ENCODE measurements around the gene SEMA3F. TPM values are rescaled to one million over a fixed set of nuclear protein-coding genes. Genes with fewer than 3 reads are reported as not detected.
A peak's percentile ranks its signal among the peaks of the same experiment; 100 is the strongest.

Gene SEMA3F
- total and polyA plus RNA-seq, 2 donors (not counting 1 experiment from before 2014, with no cell fraction given): 5.1 to 9.7 TPM

DNA sequence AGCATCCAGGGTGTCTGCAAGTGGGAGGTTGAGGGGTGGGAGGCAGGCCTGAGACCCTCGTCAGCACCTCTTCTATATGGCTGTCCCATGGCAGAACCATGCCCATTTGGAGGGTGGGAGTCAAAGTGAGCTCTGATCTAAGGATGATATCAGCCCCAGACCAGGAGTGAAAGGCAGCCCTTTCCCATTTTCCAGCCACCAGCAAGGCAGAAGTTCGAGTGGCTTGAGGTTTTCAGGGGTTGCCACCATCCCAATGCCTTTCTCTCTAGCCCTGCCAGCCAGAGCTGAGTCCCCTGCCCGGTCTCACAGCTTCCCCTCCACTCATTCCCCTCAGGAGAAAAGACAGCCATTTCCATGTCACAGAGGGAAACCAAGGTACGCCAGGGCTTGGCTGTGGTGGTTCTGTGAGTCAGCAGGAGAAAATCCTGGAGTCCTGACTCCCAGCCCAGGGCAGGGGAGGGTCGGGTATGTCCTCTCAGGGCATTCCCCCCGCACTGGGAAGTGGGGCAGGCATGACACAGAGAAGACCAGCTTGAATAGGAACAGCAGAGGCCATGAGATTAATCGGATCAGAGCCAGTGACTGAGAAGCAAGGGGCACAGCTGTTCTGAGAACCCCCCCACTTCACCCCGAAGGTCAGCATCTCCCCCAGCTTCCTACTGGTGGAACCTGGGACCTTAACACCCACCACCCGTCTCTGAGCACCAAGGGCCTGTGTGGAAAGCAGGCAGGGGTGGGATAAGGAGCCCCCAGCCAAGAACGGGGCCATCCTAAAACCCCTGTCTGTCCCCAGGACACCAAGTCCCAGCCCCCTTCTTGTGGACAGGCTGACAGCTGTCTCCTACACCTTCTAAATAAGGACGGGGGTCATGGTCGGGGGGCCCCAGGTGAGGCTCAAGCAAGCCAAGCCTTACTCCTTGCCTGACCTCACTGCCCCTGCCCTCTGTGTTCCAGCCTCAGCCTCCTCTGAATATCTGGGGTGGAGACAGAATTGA lies 49.0 kb downstream of the SEMA3F start:
- DNase-seq (ENCODE audit: low read depth in 2 of 2): no peak
- H3K36me3 ChIP-seq (ENCODE audit: control insufficient read depth, insufficient read depth, low read length): no peaks in the 10 kb centered on the region
- no peak overlapping the region for H2AFZ ChIP-seq (ENCODE audit: low read length)
- H4K20me1 ChIP-seq (ENCODE audit: control insufficient read depth, extremely low read depth, insufficient read depth, low read length): no peaks in the 10 kb centered on the region
- no peaks in the 10 kb centered on the region for H3K4me1 ChIP-seq (ENCODE audit: control insufficient read depth, extremely low read depth, insufficient read depth, low read length)
- no peak overlapping the region for H3K27ac ChIP-seq (ENCODE audit: insufficient read depth, low read length)
- no peak overlapping the region for H3K9ac ChIP-seq (ENCODE audit: insufficient read depth, low read length)
- TF ChIP-seq EZH2 (IDR thresholded peaks at IDR 0.05; ENCODE audit: low read length, missing control alignments): peak; percentile 80
- TF ChIP-seq, protein P1, sequence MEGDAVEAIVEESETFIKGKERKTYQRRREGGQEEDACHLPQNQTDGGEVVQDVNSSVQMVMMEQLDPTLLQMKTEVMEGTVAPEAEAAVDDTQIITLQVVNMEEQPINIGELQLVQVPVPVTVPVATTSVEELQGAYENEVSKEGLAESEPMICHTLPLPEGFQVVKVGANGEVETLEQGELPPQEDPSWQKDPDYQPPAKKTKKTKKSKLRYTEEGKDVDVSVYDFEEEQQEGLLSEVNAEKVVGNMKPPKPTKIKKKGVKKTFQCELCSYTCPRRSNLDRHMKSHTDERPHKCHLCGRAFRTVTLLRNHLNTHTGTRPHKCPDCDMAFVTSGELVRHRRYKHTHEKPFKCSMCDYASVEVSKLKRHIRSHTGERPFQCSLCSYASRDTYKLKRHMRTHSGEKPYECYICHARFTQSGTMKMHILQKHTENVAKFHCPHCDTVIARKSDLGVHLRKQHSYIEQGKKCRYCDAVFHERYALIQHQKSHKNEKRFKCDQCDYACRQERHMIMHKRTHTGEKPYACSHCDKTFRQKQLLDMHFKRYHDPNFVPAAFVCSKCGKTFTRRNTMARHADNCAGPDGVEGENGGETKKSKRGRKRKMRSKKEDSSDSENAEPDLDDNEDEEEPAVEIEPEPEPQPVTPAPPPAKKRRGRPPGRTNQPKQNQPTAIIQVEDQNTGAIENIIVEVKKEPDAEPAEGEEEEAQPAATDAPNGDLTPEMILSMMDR (conservative IDR thresholded peaks at IDR 0.05 in 1 of 2, IDR thresholded peaks at IDR 0.05 in 1 of 2; ENCODE audit: low read depth in 1 of 2, low read length in 2 of 2): no peak
- H3K4me2 ChIP-seq (ENCODE audit: extremely low read depth, insufficient read depth, low read length): no peak overlapping the region
- H3K9me3 ChIP-seq (ENCODE audit: control insufficient read depth, insufficient read depth, low read depth, low read length): no peaks in the 10 kb centered on the region
- no peaks in the 10 kb centered on the region for H3K79me2 ChIP-seq (ENCODE audit: control insufficient read depth, insufficient read depth, low read length)
- H3K4me3 ChIP-seq (replicated peaks in 1 of 4; ENCODE audit: control extremely low read depth in 1 of 4, insufficient read depth in 1 of 4, low read depth in 3 of 4, low read length in 4 of 4): no peak overlapping the region
- H3K27me3 ChIP-seq (ENCODE audit: control insufficient read depth, insufficient read depth, low read length): peaks cover 47% of the 10 kb centered on the region

DNA sequence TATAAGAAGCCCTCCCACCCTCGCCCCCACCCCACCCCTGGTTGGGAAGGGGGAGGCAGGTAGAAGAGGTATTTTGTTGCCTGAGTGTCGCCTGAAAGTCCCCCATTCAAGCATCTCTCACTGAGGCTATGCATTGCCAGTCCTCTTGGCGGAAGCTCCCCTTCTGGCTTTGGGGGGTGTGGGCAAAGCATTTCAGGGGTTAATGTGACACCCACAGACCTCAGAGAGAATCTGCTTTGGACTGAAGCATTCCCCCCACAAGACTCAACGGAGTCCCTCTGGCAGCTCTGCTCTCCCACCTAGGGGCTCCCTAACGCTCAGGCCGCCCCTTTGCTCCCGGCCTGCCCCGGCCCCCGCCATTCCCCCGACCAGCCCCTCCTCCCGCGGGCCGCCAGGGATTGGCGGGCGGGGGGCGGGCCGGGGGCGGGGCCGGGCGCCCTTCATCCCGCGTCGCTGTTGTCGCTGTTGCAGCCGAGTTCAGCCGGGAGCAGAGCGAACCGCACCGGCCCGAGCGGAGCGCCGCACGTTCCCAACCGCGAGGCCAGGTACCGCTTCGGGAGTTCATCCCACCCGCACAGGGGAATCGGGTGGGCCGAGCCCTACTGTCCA lies 49.8 kb downstream of the SEMA3F start, which contains the start of gene SLC38A3:
TSS of gene SLC38A3 (plus strand) at position 468 of the 609 bp plus-strand sequence. CDS start 8,929 bp downstream, outside the sequence.
- H3K9ac ChIP-seq (ENCODE audit: insufficient read depth, low read length): no peak within 1 kb of the TSS
- H3K27ac ChIP-seq (ENCODE audit: insufficient read depth, low read length): no peak within 1 kb of the TSS
- H3K27me3 ChIP-seq (ENCODE audit: control insufficient read depth, insufficient read depth, low read length): peaks cover 47% of the 10 kb centered on the region
- DNase-seq (ENCODE audit: low read depth in 2 of 2): no peak
- no peak within 1 kb of the TSS for H2AFZ ChIP-seq (ENCODE audit: low read length)
- no peaks in the 10 kb centered on the region for H3K79me2 ChIP-seq (ENCODE audit: control insufficient read depth, insufficient read depth, low read length)
- H3K4me1 ChIP-seq (ENCODE audit: control insufficient read depth, extremely low read depth, insufficient read depth, low read length): no peaks in the 10 kb centered on the region
- no peak within 1 kb of the TSS for H3K4me2 ChIP-seq (ENCODE audit: extremely low read depth, insufficient read depth, low read length)
- H4K20me1 ChIP-seq (ENCODE audit: control insufficient read depth, extremely low read depth, insufficient read depth, low read length): no peaks in the 10 kb centered on the region
- no peak for TF ChIP-seq EZH2 (IDR thresholded peaks at IDR 0.05; ENCODE audit: low read length, missing control alignments)
- TF ChIP-seq, protein P1 (conservative IDR thresholded peaks at IDR 0.05 in 1 of 2, IDR thresholded peaks at IDR 0.05 in 1 of 2; ENCODE audit: low read depth in 1 of 2, low read length in 2 of 2): no peak
- no peaks in the 10 kb centered on the region for H3K9me3 ChIP-seq (ENCODE audit: control insufficient read depth, insufficient read depth, low read depth, low read length)
- no peaks in the 10 kb centered on the region for H3K36me3 ChIP-seq (ENCODE audit: control insufficient read depth, insufficient read depth, low read length)
- H3K4me3 ChIP-seq (replicated peaks in 1 of 4; ENCODE audit: control extremely low read depth in 1 of 4, insufficient read depth in 1 of 4, low read depth in 3 of 4, low read length in 4 of 4): peak within 1 kb of the TSS in 2 of 4 experiments; percentile 16 to 22

Measured in fibroblast of lung (primary cell).